Mesendoderm (in vitro differentiated cells): ENCODE data around the gene PTPRM.

Experiments used
- DNase-seq: peaks from one replicate; pipeline ENCODE4 v3.0.0; 2013
- H2AK5ac ChIP-seq: 2 replicates; pipeline ENCODE4 v1.6.1; 2013; ENCODE audit warnings: low read length, inconsistent platforms
- H2BK120ac ChIP-seq: 2 replicates; pipeline ENCODE4 v1.6.1; 2013; ENCODE audit warnings: low read depth, mild to moderate bottlenecking, low read length, moderate library complexity, mixed read lengths
- H2BK15ac ChIP-seq: replicated peaks from 2 replicates; pipeline ENCODE4 v1.6.1; 2013; ENCODE audit warnings: low read depth, mild to moderate bottlenecking, moderate library complexity
- H2BK5ac ChIP-seq: 2 replicates; pipeline ENCODE4 v1.6.1; 2013; ENCODE audit warnings: low read length, inconsistent platforms
- H3K18ac ChIP-seq: 2 replicates; pipeline ENCODE4 v1.6.1; 2013; ENCODE audit warnings: mild to moderate bottlenecking, low read length, mixed read lengths
- H3K23ac ChIP-seq: one replicate; pipeline ENCODE4 v1.6.1; 2013; ENCODE audit warnings: low read length
- H3K27ac ChIP-seq: 2 replicates; pipeline ENCODE4 v1.5.1; 2013; ENCODE audit warnings: low read depth, mild to moderate bottlenecking, inconsistent platforms, low read length, moderate library complexity
- H3K27me3 ChIP-seq: 2 replicates; pipeline ENCODE4 v1.6.1; 2013; ENCODE audit warnings: low read length, control low read depth, mild to moderate bottlenecking, inconsistent platforms; ENCODE audit not compliant: insufficient read depth, poor library complexity
- H3K36me3 ChIP-seq: 2 replicates; pipeline ENCODE4 v1.6.1; 2013; ENCODE audit warnings: low read length, inconsistent platforms; ENCODE audit not compliant: control insufficient read depth, insufficient read depth
- H3K4ac ChIP-seq: one replicate; pipeline ENCODE4 v1.6.1; 2013; ENCODE audit warnings: low read depth, mild to moderate bottlenecking, low read length, moderate library complexity
- H3K4me1 ChIP-seq: 2 replicates; pipeline ENCODE4 v1.6.1; 2013; ENCODE audit warnings: low read depth, low read length, inconsistent platforms; ENCODE audit not compliant: control insufficient read depth
- H3K4me2 ChIP-seq: 2 replicates; pipeline ENCODE4 v1.6.1; 2013; ENCODE audit warnings: low read length
- H3K4me3 ChIP-seq: 2 replicates; pipeline ENCODE4 v1.5.1; 2013; ENCODE audit warnings: mild to moderate bottlenecking, low read length
- H3K56ac ChIP-seq: one replicate; pipeline ENCODE4 v1.6.1; 2013; ENCODE audit warnings: low read length
- H3K79me1 ChIP-seq: 2 replicates; pipeline ENCODE4 v1.6.1; 2013; ENCODE audit warnings: low read length, inconsistent platforms
- H3K79me2 ChIP-seq: 2 replicates; pipeline ENCODE4 v1.6.1; 2013; ENCODE audit warnings: mild to moderate bottlenecking, low read length; ENCODE audit not compliant: control insufficient read depth, insufficient read depth
- H3K9ac ChIP-seq: 2 replicates; pipeline ENCODE4 v1.6.1; 2013; ENCODE audit warnings: low read length, inconsistent platforms
- H4K5ac ChIP-seq: one replicate; pipeline ENCODE4 v1.6.1; 2013; ENCODE audit warnings: low read length
- H4K8ac ChIP-seq: one replicate; pipeline ENCODE4 v1.6.1; 2013; ENCODE audit warnings: low read depth, mild to moderate bottlenecking, control low read depth, low read length, moderate library complexity
- WGBS: extraction: QIAGEN DNeasy Blood & Tissue Kit; methylation state at CpG from one replicate; pipeline ENCODE4 v1.1.7; 2013; ENCODE audit warnings: low lambda C conversion rate, missing lambda C conversion rate; ENCODE audit not compliant: insufficient coverage; ENCODE audit errors: extremely low coverage; 5-methylcytosine and 5-hydroxymethylcytosine counted together

Gene PTPRM

DNA sequence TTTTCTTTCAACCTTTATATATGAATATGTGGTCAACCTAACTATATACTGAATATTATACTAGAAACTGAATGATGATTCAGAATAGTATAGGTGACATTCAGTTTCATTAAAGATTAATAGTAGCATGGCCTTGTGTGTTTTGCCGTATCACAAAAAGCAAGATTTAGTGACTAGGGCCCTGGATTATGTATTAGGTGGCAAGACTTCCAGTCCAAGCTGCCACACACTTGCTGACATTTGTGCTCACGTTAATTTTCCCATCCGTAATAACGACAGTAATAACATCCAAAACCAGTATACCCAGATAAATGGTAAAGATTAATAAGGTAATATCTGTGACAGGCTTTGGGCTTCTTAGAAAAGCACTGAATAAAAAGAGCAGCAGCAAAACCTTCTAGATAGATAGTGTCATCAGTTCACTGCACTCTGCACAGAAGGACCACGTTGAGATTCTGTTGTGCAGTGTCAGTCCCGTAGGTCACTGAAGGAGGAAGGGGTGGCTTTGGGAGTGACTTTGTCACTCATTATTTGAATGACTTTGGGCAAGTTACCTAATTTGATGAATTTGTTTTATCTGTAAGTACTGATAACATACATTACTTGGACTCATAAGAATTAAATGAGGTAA lies 451.7 kb downstream of the PTPRM start:
- no peak overlapping the region for H2AK5ac ChIP-seq
- no peak overlapping the region for H3K4me2 ChIP-seq
- H3K4ac ChIP-seq = no peak overlapping the region
- no peaks in the 10 kb centered on the region for H3K79me2 ChIP-seq
- no peak overlapping the region for H3K27ac ChIP-seq
- no peak overlapping the region for H3K18ac ChIP-seq
- H3K79me1 ChIP-seq = no peaks in the 10 kb centered on the region
- H3K9ac ChIP-seq = no peak overlapping the region
- H3K27me3 ChIP-seq = no peaks in the 10 kb centered on the region
- H2BK15ac ChIP-seq = no peak overlapping the region
- H3K56ac ChIP-seq = no peak overlapping the region
- H2BK5ac ChIP-seq = no peak overlapping the region
- no peaks in the 10 kb centered on the region for H3K36me3 ChIP-seq
- H3K4me1 ChIP-seq = no peaks in the 10 kb centered on the region
- no peak overlapping the region for H4K8ac ChIP-seq
- no peak overlapping the region for H3K4me3 ChIP-seq
- no peak overlapping the region for H2BK120ac ChIP-seq
- H3K23ac ChIP-seq = no peak overlapping the region
- no CpG with 5 or more reads among the region's 6 CpGs for WGBS
- no peak for DNase-seq
- H4K5ac ChIP-seq = no peak overlapping the region

DNA sequence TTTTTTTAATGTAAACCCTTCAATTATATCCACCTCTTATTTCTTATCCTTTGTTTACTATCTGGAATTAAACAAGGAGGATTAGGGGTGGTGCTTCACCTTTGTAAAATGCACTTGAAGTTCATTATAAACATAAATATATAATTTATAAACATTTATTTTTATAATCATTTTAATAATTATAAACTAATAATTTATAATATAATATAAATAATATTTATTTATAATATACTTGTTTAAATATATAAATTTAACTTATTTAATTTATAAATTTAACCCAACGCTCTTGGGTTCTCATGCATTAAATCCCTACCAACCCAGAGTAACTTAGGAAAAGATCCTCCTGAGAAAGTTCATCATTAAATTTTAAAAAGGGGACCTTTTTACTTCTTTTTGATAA lies 452.5 kb downstream of the PTPRM start:
- H3K79me2 ChIP-seq = no peaks in the 10 kb centered on the region

DNA sequence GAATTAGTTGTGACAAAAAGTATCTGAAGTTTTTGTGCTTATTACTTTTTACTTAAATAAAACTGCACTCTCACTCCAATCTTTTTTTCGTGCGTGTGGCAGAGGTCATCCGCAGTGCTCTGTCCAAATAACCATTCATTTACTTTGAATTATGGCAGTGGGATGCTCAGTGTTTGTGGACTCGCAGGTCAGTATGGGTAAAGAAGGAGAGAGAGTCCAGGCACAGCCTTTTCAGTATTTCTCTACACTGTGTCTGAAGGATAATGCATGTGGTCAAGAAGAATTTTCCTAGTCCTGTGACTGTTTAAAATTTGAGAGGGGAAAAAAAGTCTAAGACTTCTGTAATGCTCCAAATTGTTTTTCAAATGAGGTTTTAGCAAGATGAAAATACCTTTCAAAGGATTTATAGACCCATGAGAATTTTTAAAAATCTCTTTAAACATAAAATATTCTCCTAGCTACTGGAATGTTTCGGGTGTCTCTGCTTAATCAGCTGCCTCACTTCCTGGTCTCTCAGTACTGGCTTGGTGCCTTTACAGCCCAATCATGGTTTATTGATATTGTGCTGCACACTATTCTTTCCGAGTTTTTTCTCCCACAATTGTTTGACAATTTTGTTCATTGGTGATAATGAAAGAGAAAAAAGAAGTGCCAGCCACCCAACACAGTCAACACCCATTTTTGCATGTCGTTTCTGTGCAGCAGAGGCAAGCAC lies 453.2 kb downstream of the PTPRM start:
- Histone ChIP-seq H3K9ac (no peak overlapping the region), H2AK5ac (no peak overlapping the region), H3K18ac (no peak overlapping the region), H2BK15ac (no peak overlapping the region), H3K4me3 (no peak overlapping the region), H3K79me2 (no peaks in the 10 kb centered on the region), H4K8ac (no peak overlapping the region), H3K27me3 (no peaks in the 10 kb centered on the region), H3K56ac (no peak overlapping the region), H3K23ac (no peak overlapping the region), H3K4me1 (no peaks in the 10 kb centered on the region), H2BK5ac (no peak overlapping the region), H3K27ac (no peak overlapping the region), H3K4me2 (no peak overlapping the region), H2BK120ac (no peak overlapping the region), H3K4ac (no peak overlapping the region), H4K5ac (no peak overlapping the region), H3K79me1 (no peaks in the 10 kb centered on the region), H3K36me3 (no peaks in the 10 kb centered on the region)
- no CpG with 5 or more reads among the region's 7 CpGs for WGBS
- DNase-seq = no peak

More for the DNA sequence above, 452.5 kb downstream of the PTPRM start:
- Histone ChIP-seq H3K9ac (no peak overlapping the region), H4K8ac (no peak overlapping the region), H3K4me3 (no peak overlapping the region), H3K36me3 (no peaks in the 10 kb centered on the region), H3K4ac (no peak overlapping the region), H3K27ac (no peak overlapping the region), H3K56ac (no peak overlapping the region), H4K5ac (no peak overlapping the region), H3K79me1 (no peaks in the 10 kb centered on the region), H3K4me2 (no peak overlapping the region), H3K4me1 (no peaks in the 10 kb centered on the region), H3K27me3 (no peaks in the 10 kb centered on the region), H3K18ac (no peak overlapping the region), H2BK5ac (no peak overlapping the region), H2BK120ac (no peak overlapping the region), H2BK15ac (no peak overlapping the region), H3K23ac (no peak overlapping the region), H2AK5ac (no peak overlapping the region)
- WGBS = no CpG with 5 or more reads among the region's 1 CpG
- no peak for DNase-seq

- Histone ChIP-seq H3K23ac (no peak overlapping the region), H4K5ac (no peak overlapping the region), H2BK15ac (no peak overlapping the region), H3K36me3 (no peaks in the 10 kb centered on the region), H3K4me1 (no peaks in the 10 kb centered on the region), H3K56ac (no peak overlapping the region), H2BK5ac (no peak overlapping the region), H3K4me3 (no peak overlapping the region), H4K8ac (no peak overlapping the region), H3K4me2 (no peak overlapping the region), H3K18ac (no peak overlapping the region), H3K79me1 (no peaks in the 10 kb centered on the region), H3K27ac (no peak overlapping the region), H2AK5ac (no peak overlapping the region), H3K27me3 (no peaks in the 10 kb centered on the region), H2BK120ac (no peak overlapping the region), H3K9ac (no peak overlapping the region), H3K79me2 (no peaks in the 10 kb centered on the region), H3K4ac (no peak overlapping the region)
- no peak for DNase-seq
These were observed 461.9 kb downstream of the PTPRM start for GRCh38 chr18:8029061-8029460.

DNA sequence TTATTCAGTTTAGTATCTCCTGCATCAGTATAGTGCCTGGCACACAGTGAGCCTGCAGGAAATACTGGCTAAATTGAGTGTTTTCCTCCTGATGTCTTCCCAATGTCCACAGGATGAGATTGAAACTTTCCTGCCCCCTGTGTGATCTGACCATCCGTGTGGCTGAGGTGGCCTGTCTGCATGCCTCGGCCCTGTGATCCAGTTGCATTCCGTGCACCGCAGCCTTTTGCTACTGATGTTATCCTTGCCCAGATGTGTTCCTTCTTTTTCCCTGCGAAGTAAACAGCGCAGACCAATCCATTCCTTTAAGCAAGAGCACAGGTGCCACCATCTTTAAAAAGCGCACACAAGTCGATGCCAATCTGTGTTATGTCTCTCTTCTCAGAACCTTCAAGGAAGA lies 462.6 kb downstream of the PTPRM start:
- Histone ChIP-seq H4K5ac (no peak overlapping the region), H3K27me3 (no peaks in the 10 kb centered on the region), H3K4me2 (no peak overlapping the region), H3K79me2 (no peaks in the 10 kb centered on the region), H3K27ac (no peak overlapping the region), H4K8ac (no peak overlapping the region), H3K23ac (no peak overlapping the region), H3K36me3 (no peaks in the 10 kb centered on the region), H3K4me3 (no peak overlapping the region), H2AK5ac (no peak overlapping the region), H2BK120ac (no peak overlapping the region), H2BK15ac (no peak overlapping the region), H3K4ac (no peak overlapping the region), H3K9ac (no peak overlapping the region), H3K79me1 (no peaks in the 10 kb centered on the region), H3K18ac (no peak overlapping the region), H3K4me1 (no peaks in the 10 kb centered on the region), H3K56ac (no peak overlapping the region), H2BK5ac (no peak overlapping the region)
- WGBS = no CpG with 5 or more reads among the region's 8 CpGs
- no peak for DNase-seq

DNA sequence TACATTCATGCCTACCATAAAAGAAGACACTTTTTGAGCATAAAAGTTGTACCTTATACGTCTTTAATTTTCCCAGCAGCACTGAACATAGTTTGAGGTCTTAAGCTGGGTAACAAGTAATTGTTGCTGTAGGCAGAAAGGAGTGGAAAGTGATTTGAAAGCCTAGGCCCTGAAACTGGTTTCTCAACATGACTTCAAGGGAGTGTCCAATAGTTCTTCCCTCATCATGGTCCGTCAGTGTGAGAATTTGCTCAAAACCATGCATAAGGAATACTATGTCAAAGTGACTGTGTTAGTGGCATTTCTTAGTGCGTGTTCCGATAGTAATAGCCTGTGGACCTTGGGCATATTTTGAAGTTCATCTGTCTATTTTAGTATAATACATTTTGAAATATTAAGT lies 463.1 kb downstream of the PTPRM start:
- no peak overlapping the region for H2BK5ac ChIP-seq
- no peaks in the 10 kb centered on the region for H3K79me1 ChIP-seq
- no peak overlapping the region for H3K18ac ChIP-seq
- no peaks in the 10 kb centered on the region for H3K4me1 ChIP-seq
- H3K4me3 ChIP-seq = no peak overlapping the region
- H3K36me3 ChIP-seq = no peaks in the 10 kb centered on the region
- no peak overlapping the region for H3K4ac ChIP-seq
- H2BK15ac ChIP-seq = no peak overlapping the region
- H3K9ac ChIP-seq = no peak overlapping the region
- H2AK5ac ChIP-seq = no peak overlapping the region
- no peak overlapping the region for H3K23ac ChIP-seq
- H3K27me3 ChIP-seq = no peaks in the 10 kb centered on the region
- no peak overlapping the region for H4K5ac ChIP-seq
- DNase-seq = no peak
- H4K8ac ChIP-seq = no peak overlapping the region
- no CpG with 5 or more reads among the region's 4 CpGs for WGBS
- H2BK120ac ChIP-seq = no peak overlapping the region
- no peak overlapping the region for H3K56ac ChIP-seq
- H3K4me2 ChIP-seq = no peak overlapping the region
- H3K27ac ChIP-seq = no peak overlapping the region
- no peaks in the 10 kb centered on the region for H3K79me2 ChIP-seq
